ENCODE measurements around the gene ZNF451. TPM values are rescaled to one million over a fixed set of nuclear protein-coding genes. Genes with fewer than 3 reads are reported as not detected.

The ZNF451 gene
- total and polyA plus RNA-seq, 4 donors = 5.5 to 108 (median 33.8) TPM

GRCh38 chr6:57147955-57148858, 58.2 kb downstream of the ZNF451 start:
- Histone ChIP-seq H3K27me3 (ENCODE audit: control insufficient read depth in 4 of 4, insufficient read depth in 4 of 4, low read length in 3 of 4) (no peaks in the 10 kb centered on the region), H3K4me1 (ENCODE audit: control insufficient read depth in 4 of 4, insufficient read depth in 4 of 4, low read length in 3 of 4) (no peaks in the 10 kb centered on the region), H3K4me3 (ENCODE audit: low read depth in 1 of 3, low read length in 3 of 3) (no peak overlapping the region), H3K36me3 (ENCODE audit: control insufficient read depth in 4 of 4, insufficient read depth in 3 of 4, low read depth in 1 of 4, low read length in 3 of 4) (peaks cover 1 to 39% (median 31%) of the 10 kb centered on the region in 4 donors), H3K9ac (ENCODE audit: low read depth in 1 of 2, low read length in 2 of 2) (no peak overlapping the region), H3K9me3 (ENCODE audit: control insufficient read depth in 4 of 4, low read length in 3 of 4) (no peaks in the 10 kb centered on the region), H3K27ac (ENCODE audit: low read depth in 1 of 2, low read length in 2 of 2) (no peak overlapping the region)
- TF ChIP-seq MAX (IDR thresholded peaks at IDR 0.05) (no peak), TAF1 (conservative IDR thresholded peaks at IDR 0.05) (no peak), EGR1 (IDR thresholded peaks at IDR 0.05; ENCODE audit: low read depth in 2 of 2) (no peak), FOXA2 (IDR thresholded peaks at IDR 0.05) (no peak), JUND (IDR thresholded peaks at IDR 0.05) (no peak), FOXA1 (IDR thresholded peaks at IDR 0.05) (no peak)
- 90% methylated on average over 7 of the region's 7 CpGs for whole genome bisulfite sequencing
- no peak for DNase-seq (ENCODE audit: low spot score)

GRCh38 chr6:57158658-57159057, 68.7 kb downstream of the ZNF451 start:
- Histone ChIP-seq H3K36me3 (ENCODE audit: control insufficient read depth in 4 of 4, insufficient read depth in 3 of 4, low read depth in 1 of 4, low read length in 3 of 4) (peaks cover 2 to 30% (median 13%) of the 10 kb centered on the region in 4 donors), H3K9me3 (ENCODE audit: control insufficient read depth in 4 of 4, low read length in 3 of 4) (peaks cover 0 to under 1% (median 0%) of the 10 kb centered on the region in 4 donors), H3K9ac (ENCODE audit: low read depth in 1 of 2, low read length in 2 of 2) (no peak overlapping the region), H3K27me3 (ENCODE audit: control insufficient read depth in 4 of 4, insufficient read depth in 4 of 4, low read length in 3 of 4) (no peaks in the 10 kb centered on the region), H3K4me1 (ENCODE audit: control insufficient read depth in 4 of 4, insufficient read depth in 4 of 4, low read length in 3 of 4) (no peaks in the 10 kb centered on the region), H3K4me3 (ENCODE audit: low read depth in 1 of 3, low read length in 3 of 3) (no peak overlapping the region), H3K27ac (ENCODE audit: low read depth in 1 of 2, low read length in 2 of 2) (no peak overlapping the region)
- no peak for DNase-seq (ENCODE audit: low spot score)
- TF ChIP-seq HNF4A (conservative IDR thresholded peaks at IDR 0.05) (no peak), EGR1 (IDR thresholded peaks at IDR 0.05; ENCODE audit: low read depth in 2 of 2) (no peak)

GRCh38 chr6:57159127-57159526, 69.1 kb downstream of the ZNF451 start:
- H3K36me3 ChIP-seq (ENCODE audit: control insufficient read depth in 4 of 4, insufficient read depth in 3 of 4, low read depth in 1 of 4, low read length in 3 of 4) = peaks cover 2 to 31% (median 12%) of the 10 kb centered on the region in 4 donors
- H3K27ac ChIP-seq (ENCODE audit: low read depth in 1 of 2, low read length in 2 of 2) = no peak overlapping the region
- H3K9me3 ChIP-seq (ENCODE audit: control insufficient read depth in 4 of 4, low read length in 3 of 4) = peaks cover 0 to 4% (median 0%) of the 10 kb centered on the region in 4 donors
- no peaks in the 10 kb centered on the region for H3K4me1 ChIP-seq (ENCODE audit: control insufficient read depth in 4 of 4, insufficient read depth in 4 of 4, low read length in 3 of 4)
- DNase-seq (ENCODE audit: low spot score) = no peak
- no peak overlapping the region for H3K4me3 ChIP-seq (ENCODE audit: low read depth in 1 of 3, low read length in 3 of 3)
- no peak overlapping the region for H3K9ac ChIP-seq (ENCODE audit: low read depth in 1 of 2, low read length in 2 of 2)
- no peaks in the 10 kb centered on the region for H3K27me3 ChIP-seq (ENCODE audit: control insufficient read depth in 4 of 4, insufficient read depth in 4 of 4, low read length in 3 of 4)
- TF ChIP-seq REST (IDR thresholded peaks at IDR 0.05) (no peak), FOXA2 (IDR thresholded peaks at IDR 0.05) (no peak), SP1 (IDR thresholded peaks at IDR 0.05) (no peak), RXRA (IDR thresholded peaks at IDR 0.05) (no peak)
- WGBS = 98% methylated on average over 2 of the region's 2 CpGs
